OCI-LY3 (cell line): ENCODE results near the gene UQCRC1.

Experiments
- CTCF ChIP-seq: fragments of 200-600, 300-600 bp; sonication (generic); IDR thresholded peaks from 2 replicates; pipeline ENCODE4 v1.5.1; 2014; ENCODE audit warnings: antibody characterized with exemption, low read length, low read depth
- EZH2phosphoT487 ChIP-seq: fragments of 200-600 bp; shearing (Covaris generic); IDR thresholded peaks from 2 replicates; pipeline ENCODE4 v1.6.1; 2018; ENCODE audit warnings: antibody characterized with exemption, mixed run types, low read depth

- TF ChIP-seq CTCF (no peak), EZH2phosphoT487 (no peak)
These were observed 30.6 kb upstream of the UQCRC1 start for GRCh38 chr3:48639944-48640606.
